Breast epithelium (tissue), 3 donors: Measurements from ENCODE around the gene CAMTA1.

ENCODE experiments used
- CTCF ChIP-seq, 3 donors: fragments of 450-650 bp; IDR thresholded peaks; one replicate each; pipeline ENCODE4 v1.5.1; 2016 to 2017; ENCODE audit warnings: antibody characterized with exemption in 3 of 3, mild to moderate bottlenecking in 3 of 3, moderate library complexity in 3 of 3
- POLR2A ChIP-seq: fragments of 450-650 bp; IDR thresholded peaks from one replicate; pipeline ENCODE4 v1.6.1; 2016; ENCODE audit warnings: antibody characterized with exemption, mild to moderate bottlenecking, moderate library complexity
- POLR2AphosphoS5 ChIP-seq, 3 donors: sonication (generic); formaldehyde crosslinking; IDR thresholded peaks; one replicate each; pipeline ENCODE4 v1.6.1; 2017; ENCODE audit warnings: antibody characterized with exemption in 3 of 3

- TF ChIP-seq CTCF (IDR thresholded peaks at IDR 0.05) (no peak), POLR2A (no peak), POLR2AphosphoS5 (IDR thresholded peaks at IDR 0.05) (no peak)
Observed at GRCh38 chr1:7093297-7093696, 308.0 kb downstream of the CAMTA1 start.
